ENCODE measurements around the gene LASP1.

Gene LASP1

DNA sequence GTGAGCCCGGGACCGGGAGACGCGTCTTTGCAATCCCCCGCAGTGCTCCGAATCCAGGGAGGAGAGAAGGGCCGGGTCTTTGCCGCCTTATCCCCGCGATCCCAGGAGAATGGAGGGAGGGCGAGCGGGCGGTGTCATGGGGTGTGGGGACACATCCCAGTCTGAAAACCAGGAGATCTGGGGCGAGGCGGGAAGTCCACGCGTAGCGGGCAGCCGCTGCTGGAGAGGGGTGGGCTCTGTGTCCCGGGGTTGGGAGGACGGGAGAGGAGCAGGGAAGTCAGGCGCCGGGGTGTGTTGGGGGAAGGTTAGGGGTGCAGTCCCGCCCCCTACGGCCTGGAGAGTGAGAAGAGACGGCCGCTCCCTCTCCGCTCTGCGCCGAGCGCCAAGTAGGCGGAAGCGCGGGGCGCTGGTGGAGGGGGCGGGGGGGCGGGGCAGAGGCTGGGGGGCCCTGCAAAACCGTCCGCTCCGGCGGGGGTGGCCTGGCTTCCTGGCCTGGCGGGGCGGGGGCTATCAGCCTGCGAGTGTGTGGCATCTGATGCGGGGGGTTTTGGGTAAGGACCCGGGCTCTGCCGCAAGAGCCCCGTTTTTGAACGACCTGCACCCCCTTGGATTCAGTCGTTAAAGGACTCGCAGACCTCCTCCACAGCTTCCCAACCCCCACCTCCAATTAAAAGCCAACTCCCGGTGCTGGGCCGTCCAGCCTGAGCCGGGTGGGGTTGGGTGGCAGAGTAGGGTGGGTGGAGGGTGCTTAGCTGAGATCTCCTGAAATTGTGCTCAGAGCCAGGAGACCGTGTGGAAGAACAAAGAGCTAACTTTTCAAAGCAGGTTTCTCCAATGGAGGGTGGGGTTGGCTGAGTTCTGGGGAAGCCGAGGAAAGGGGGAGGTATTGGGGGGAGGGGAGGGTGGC, 654 bp downstream of the LASP1 start:
- DNase-seq (ENCODE audit: low read depth in 3 of 3): peak in 2 of 3 experiments; percentile 46 to 49

DNA sequence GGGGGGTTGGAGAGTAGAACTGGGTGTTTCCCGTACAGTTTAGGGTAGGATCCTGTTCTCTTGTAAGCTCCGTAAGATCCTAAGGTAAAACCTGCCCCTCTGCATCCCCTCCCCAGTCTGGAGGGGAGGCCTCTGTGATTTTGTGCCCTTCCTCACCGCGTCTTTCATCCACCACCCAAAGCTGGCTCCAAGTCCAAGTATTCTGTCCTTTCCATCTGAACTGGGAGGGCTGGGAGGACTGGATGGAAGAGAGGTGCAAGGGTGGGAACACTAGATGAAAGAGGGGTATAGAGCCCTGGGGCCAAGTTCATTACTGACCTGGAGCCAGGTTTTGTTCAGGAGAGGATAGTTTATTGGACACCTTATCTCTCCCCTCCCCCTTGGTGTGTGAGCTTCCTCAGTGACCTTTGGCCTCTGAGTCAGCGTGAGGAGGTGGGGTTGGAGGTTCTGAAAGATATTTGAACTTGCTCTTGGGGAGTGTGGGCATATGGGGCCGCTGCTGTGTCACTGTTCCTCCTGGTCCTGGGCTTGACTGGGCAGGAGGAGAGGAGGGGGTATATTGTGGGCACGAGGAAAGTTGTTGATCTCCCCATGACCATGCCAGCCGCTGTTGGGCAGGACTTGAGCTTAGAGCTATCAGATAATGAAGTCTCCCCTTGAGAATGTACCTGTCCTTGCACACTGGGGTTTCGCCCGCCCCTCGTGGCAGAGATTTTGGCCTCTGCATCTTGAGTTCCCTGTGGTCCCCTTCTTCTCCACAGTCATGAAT, 1.6 kb downstream of the LASP1 start:
- DNase-seq (ENCODE audit: low read depth in 3 of 3): peak; percentile 51 to 74 (median 64)

GRCh38 chr17:38872027-38872511, 2.2 kb downstream of the LASP1 start:
- no peak for DNase-seq (ENCODE audit: low read depth in 3 of 3)

- DNase-seq (ENCODE audit: low read depth in 3 of 3): no peak
Measured at GRCh38 chr17:38872671-38873385, 3.0 kb downstream of the LASP1 start.

GRCh38 chr17:38873640-38874380, 4.0 kb downstream of the LASP1 start:
- no peak for DNase-seq (ENCODE audit: low read depth in 3 of 3)

GRCh38 chr17:38874505-38875400, 4.9 kb downstream of the LASP1 start:
- no peak for DNase-seq (ENCODE audit: low read depth in 3 of 3)

DNA sequence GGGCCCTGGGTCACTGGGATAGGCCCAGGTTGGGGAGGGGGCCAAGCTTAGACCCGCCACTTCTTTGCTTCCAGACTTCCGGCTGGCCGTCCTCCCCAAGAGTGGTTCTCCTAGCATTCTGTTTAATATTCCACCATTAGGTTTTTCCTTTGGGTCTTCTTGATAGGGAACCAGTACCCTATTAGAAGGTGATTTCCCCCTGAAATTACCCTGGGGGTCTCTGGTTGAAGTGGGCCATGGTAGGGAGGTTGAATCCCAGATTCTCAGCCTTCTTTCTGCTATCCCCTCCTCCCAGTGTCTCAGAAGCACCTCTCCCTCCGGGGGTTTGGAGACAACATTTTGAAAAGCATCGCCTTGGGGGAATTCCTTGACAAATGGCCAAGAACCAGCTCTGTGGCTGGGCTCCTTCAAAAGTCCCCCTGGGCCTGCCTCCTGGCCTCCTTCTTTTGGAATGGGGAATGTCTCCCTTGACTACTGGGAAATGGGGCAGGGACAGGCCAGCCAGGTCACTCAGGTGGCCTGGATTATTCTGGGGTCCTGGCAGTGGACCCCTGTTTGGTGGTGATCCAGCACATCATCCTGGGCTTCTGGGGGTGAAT, 5.7 kb downstream of the LASP1 start:
- no peak for DNase-seq (ENCODE audit: low read depth in 3 of 3)

- DNase-seq (ENCODE audit: low read depth in 3 of 3): no peak
Measured at GRCh38 chr17:38877130-38877851, 7.4 kb downstream of the LASP1 start.

DNA sequence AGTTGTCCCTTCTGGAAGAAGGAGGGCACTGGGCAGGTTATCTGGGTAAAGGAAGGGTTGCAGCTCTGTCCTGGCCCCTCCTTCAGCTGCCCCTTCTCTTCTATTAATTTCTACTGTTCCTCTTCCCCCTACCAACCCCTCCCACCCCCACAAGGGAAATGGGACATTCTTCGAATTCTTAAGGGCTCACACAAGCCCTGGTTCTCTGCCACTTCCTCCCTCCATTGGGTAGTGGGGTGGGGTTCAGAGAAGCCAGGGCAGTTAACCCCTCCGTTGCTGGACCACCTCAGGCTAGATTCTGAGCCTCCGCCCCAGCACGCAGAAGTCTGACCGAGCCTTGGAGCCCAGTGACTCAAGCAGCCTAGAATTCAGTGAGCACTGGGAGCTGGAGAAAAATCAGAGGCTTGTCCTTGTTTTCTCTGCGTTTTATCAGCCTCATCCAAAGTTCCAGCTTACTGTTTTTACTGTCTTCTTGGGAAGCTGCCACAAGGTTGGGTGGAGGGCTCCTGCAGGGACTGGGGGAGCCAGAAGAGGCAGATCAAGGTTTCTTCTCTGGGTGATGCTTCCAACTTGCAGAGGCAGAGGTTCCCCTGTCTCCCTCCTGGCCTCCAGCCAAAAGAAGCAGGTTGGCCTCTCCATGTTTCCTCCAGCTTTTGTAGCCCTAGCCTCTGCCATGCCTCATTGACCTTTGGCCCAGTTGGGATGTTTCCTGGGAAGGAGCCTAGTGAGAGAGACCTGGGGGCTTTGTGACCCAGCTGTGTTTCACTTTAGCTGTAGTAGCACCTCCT, 10.2 kb downstream of the LASP1 start:
- no peak for DNase-seq (ENCODE audit: low read depth in 3 of 3)

GRCh38 chr17:38881600-38882191, 11.8 kb downstream of the LASP1 start:
- DNase-seq (ENCODE audit: low read depth in 3 of 3): no peak

- DNase-seq (ENCODE audit: low read depth in 3 of 3): no peak
Measured at GRCh38 chr17:38882870-38883269, 13.0 kb downstream of the LASP1 start.

- DNase-seq (ENCODE audit: low read depth in 3 of 3): no peak
Measured at GRCh38 chr17:38883592-38884526, 14.0 kb downstream of the LASP1 start.

GRCh38 chr17:38885044-38885727, 15.3 kb downstream of the LASP1 start:
- DNase-seq (ENCODE audit: low read depth in 3 of 3): no peak

DNA sequence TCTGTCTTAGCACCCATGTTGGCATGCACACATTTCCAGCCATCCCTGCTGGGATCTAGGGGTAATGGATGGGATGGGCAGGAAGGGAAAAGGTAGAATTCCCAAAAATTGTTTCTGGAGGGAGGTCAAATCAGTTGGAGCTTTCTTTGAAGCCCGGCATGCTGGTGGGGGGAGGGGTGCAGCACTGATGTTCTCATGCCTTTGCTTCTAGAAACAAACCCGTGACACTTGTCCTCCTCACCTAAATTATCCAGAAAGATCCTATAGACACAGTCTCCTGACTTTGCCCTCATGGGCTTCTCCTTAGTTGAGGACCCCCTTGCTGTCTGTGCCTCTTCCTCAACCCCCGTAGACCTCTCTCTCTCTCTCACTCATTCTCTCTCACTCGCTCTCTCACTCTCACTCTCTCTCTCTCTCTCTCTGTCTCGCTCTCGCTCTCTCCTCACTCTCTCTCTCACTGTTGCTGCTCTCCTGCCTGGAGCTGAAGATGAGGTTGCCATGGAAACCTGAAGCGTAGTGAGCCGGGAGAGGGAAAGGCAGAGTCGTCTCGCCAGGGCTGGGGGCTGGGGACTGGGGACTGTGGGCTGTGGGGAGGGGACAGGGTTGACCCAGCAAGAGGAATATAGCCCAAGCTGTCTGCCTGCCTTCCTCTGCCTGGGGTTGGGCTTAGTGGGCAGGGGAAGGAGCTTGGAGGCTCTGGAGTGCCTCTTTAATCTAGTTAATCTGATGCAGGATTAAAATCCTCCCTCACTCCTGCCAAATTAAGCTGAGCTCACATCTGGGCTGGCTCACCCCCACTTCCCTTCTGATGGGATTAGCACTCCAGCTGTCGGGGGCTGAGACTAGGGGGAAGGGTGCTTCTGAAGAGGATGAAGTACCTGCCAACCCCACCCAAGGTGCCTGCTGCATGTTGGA, 16.1 kb downstream of the LASP1 start:
- DNase-seq (ENCODE audit: low read depth in 3 of 3): no peak

DNA sequence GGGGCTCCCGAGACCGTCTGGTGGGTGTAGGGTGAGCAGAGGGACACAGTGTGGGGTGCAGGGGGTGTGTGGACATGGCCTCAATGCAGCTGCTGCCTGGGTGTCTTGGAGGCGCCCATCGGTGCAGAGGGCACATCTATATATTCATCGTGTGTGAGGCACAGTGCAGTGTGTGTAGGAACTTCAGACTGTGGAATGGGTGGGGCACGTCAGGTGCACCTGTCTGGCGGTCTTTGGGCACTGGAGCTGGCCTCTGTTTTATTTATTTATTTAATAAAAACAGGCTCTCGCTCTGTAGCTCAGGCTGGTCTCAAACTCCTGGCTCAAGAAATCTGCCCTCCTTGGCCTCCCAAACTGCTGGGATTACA, 16.8 kb downstream of the LASP1 start:
- DNase-seq (ENCODE audit: low read depth in 3 of 3): no peak
